Measurements from ENCODE around the gene HLF.

DNA sequence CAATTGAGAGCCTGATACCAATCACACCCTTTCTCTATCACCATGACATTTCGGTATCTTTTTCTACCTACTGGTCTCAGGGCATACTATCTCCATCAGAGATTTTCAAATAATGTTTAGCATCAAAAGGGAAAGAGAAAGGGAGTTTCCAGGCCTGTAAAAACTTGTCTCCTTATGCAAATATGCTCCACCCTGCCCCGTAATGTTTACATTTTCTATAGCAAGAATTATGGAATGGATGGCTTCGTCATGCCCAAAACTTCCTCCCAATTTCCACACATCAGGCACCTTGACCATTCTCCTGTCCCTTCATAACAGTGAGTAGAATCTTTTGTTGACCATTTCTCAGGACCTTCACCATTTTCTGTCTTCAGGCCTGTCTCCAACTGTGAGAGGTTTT, 30.9 kb upstream of the HLF start:
- TF ChIP-seq, protein P1, sequence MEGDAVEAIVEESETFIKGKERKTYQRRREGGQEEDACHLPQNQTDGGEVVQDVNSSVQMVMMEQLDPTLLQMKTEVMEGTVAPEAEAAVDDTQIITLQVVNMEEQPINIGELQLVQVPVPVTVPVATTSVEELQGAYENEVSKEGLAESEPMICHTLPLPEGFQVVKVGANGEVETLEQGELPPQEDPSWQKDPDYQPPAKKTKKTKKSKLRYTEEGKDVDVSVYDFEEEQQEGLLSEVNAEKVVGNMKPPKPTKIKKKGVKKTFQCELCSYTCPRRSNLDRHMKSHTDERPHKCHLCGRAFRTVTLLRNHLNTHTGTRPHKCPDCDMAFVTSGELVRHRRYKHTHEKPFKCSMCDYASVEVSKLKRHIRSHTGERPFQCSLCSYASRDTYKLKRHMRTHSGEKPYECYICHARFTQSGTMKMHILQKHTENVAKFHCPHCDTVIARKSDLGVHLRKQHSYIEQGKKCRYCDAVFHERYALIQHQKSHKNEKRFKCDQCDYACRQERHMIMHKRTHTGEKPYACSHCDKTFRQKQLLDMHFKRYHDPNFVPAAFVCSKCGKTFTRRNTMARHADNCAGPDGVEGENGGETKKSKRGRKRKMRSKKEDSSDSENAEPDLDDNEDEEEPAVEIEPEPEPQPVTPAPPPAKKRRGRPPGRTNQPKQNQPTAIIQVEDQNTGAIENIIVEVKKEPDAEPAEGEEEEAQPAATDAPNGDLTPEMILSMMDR (IDR thresholded peaks at IDR 0.05), result no peak
- TF ChIP-seq POLR2A (IDR thresholded peaks at IDR 0.05), result no peak
- no peak for TF ChIP-seq POLR2AphosphoS5 (IDR thresholded peaks at IDR 0.05)
- TF ChIP-seq EP300 (IDR thresholded peaks at IDR 0.05), result no peak

Measured in stomach (tissue), 4 donors.